ENCODE measurements around the gene C19orf85.

C19orf85 gene

DNA sequence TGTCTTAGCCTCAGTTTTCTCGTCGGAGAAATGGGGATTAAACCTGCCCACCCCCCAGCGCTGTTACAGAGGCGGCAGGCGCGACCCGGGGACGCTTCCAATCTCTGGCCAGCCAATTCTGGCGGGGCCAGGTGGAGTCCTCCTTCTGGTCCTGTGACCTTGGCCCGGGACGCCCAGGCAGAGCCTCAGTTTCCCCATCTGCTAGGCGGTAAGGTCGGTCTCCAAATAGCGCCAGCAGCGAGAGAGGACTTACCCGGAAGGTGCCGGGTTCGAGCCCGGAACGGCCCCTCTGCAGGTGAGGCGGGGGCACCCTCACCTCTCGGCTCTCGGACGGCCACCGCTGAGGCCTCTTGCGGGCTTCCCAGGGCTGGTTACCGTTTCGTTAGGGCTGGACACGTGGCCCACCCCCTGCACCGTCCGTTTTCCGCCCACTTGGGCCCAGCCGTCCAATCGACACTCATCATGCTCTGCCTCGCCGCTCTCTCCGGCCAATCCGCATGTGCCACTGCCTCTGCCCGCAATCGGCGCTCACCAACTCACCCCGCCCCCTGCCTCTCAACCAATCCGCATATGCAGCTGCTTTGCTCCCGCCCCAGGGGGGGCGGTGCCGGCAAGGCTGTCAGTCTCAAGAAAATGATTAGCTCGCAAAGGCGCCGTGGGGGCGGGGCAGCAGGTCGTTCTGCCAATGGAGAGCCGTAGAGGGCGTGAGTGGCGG lies 3.1 kb downstream of the C19orf85 start, which contains the start of gene ISOC2:
TSS of gene ISOC2 (minus strand) at position 384 of the 715 bp plus-strand sequence. CDS start 5,156 bp downstream, outside the sequence.
- peaks cover 11% of the 10 kb centered on the region for H3K4me1 ChIP-seq (ENCODE audit: low read length)
- TF ChIP-seq, protein P1, sequence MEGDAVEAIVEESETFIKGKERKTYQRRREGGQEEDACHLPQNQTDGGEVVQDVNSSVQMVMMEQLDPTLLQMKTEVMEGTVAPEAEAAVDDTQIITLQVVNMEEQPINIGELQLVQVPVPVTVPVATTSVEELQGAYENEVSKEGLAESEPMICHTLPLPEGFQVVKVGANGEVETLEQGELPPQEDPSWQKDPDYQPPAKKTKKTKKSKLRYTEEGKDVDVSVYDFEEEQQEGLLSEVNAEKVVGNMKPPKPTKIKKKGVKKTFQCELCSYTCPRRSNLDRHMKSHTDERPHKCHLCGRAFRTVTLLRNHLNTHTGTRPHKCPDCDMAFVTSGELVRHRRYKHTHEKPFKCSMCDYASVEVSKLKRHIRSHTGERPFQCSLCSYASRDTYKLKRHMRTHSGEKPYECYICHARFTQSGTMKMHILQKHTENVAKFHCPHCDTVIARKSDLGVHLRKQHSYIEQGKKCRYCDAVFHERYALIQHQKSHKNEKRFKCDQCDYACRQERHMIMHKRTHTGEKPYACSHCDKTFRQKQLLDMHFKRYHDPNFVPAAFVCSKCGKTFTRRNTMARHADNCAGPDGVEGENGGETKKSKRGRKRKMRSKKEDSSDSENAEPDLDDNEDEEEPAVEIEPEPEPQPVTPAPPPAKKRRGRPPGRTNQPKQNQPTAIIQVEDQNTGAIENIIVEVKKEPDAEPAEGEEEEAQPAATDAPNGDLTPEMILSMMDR (IDR thresholded peaks at IDR 0.05; ENCODE audit: low read depth, low read length), result no peak
- TF ChIP-seq EZH2phosphoT487 (IDR thresholded peaks at IDR 0.05; ENCODE audit: low read depth), result no peak

DNA sequence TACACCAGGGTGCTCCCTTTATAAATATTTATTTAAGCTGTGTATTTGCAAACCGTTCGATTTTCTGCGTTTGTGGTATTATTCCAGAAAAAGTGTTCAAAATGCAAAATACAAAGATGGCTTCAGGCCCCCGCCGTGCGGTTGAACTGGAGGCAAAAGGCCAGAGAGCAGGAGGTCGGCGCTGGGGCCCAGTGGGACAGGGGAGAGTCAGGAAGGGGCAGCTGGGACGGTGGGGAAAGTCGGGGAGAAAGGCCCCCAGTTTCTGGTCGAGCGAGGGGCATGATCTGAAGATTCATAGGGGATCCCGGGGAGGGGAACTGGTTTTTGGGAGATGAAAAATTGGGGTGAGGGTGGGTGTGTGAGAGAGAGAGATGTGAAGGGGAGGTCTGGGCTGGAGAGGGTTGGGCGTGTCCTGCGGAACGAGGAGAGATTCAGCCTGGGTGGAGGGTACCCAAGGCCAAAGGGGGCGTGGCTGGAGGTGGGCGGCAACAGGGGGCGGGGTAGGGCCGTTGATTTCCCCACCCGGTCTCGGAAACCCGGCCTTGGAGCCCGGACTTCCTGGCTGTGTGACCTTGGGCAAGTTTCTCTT lies 3.8 kb downstream of the C19orf85 start:
- Histone ChIP-seq H3K4me3 (ENCODE audit: low read length) (peak overlapping the region; percentile 96), H3K4me2 (ENCODE audit: low read length) (peak overlapping the region; percentile 82), H4K20me1 (ENCODE audit: insufficient read depth, low read length) (no peaks in the 10 kb centered on the region), H3K9ac (ENCODE audit: low read length) (peak overlapping the region; percentile 96), H2AFZ (ENCODE audit: low read depth, low read length) (peak overlapping the region; percentile 90; the same call in 1 of the 2 replicates), H3K36me3 (replicated peaks; ENCODE audit: low read depth, low read length) (no peaks in the 10 kb centered on the region), H3K79me2 (ENCODE audit: low read length) (0 out of 2 replicates have a peak, but pooled peaks cover 3% of the 10 kb centered on the region), H3K4me1 (ENCODE audit: low read length) (peaks cover 11% of the 10 kb centered on the region), H3K9me3 (ENCODE audit: insufficient read depth, low read length) (no peaks in the 10 kb centered on the region), H3K27me3 (ENCODE audit: low read depth, low read length) (no peaks in the 10 kb centered on the region), H3K27ac (ENCODE audit: low read length) (peak overlapping the region; percentile 65)
- TF ChIP-seq, protein P1 (IDR thresholded peaks at IDR 0.05; ENCODE audit: low read depth, low read length), result no peak
- no peak for TF ChIP-seq EZH2phosphoT487 (IDR thresholded peaks at IDR 0.05; ENCODE audit: low read depth)

More for the DNA sequence above, 3.1 kb downstream of the C19orf85 start, which contains the start of gene ISOC2:
- Histone ChIP-seq H2AFZ (ENCODE audit: low read depth, low read length) (peak within 1 kb of the TSS; percentile 90), H3K36me3 (replicated peaks; ENCODE audit: low read depth, low read length) (no peaks in the 10 kb centered on the region), H3K9me3 (ENCODE audit: insufficient read depth, low read length) (no peaks in the 10 kb centered on the region), H3K4me3 (ENCODE audit: low read length) (peak within 1 kb of the TSS; percentile 96), H3K9ac (ENCODE audit: low read length) (peak within 1 kb of the TSS; percentile 96), H3K27ac (ENCODE audit: low read length) (peak within 1 kb of the TSS; percentile 65), H3K79me2 (ENCODE audit: low read length) (0 out of 2 replicates have a peak, but pooled peaks cover 3% of the 10 kb centered on the region), H3K27me3 (ENCODE audit: low read depth, low read length) (no peaks in the 10 kb centered on the region), H4K20me1 (ENCODE audit: insufficient read depth, low read length) (no peaks in the 10 kb centered on the region), H3K4me2 (ENCODE audit: low read length) (peak within 1 kb of the TSS; percentile 97)

DNA sequence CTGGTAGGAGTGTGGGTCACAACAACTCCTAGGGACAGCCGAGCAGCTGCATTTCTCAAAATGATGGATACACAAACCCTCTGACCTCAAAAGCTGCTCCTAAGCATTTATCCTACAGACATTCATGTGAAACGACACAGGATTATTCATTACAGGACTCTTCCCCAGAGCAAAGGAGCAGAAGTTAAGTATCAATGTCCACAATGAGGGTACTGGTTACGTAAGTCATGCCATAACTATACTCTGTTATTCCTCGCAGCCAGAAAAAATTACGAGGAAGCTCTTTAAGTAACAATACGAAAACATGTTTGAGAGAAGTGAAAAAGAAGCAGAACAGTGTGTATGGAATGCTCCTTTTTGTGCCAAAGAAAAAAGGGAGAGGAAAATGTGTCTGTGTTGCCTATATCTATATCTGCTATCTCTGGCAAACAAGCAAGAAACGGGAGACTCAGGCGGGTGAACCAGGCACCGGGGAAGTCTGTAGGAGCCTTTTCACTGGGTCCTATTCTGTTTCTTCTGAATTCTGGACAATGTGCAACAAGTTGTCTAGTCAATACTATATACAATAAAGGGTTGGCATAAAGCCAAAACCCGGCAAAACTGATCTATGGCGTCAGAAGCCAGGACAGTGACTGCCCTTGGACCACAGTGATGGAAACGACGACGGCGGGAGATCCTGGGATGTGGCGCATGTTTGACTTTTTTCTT lies 4.4 kb downstream of the C19orf85 start:
- no peaks in the 10 kb centered on the region for H3K9me3 ChIP-seq (ENCODE audit: insufficient read depth, low read length)
- no peaks in the 10 kb centered on the region for H4K20me1 ChIP-seq (ENCODE audit: insufficient read depth, low read length)
- no peaks in the 10 kb centered on the region for H3K36me3 ChIP-seq (replicated peaks; ENCODE audit: low read depth, low read length)
- no peak overlapping the region for H3K27ac ChIP-seq (ENCODE audit: low read length)
- peaks cover 11% of the 10 kb centered on the region for H3K4me1 ChIP-seq (ENCODE audit: low read length)
- 0 out of 2 replicates have a peak, but pooled peaks cover 3% of the 10 kb centered on the region for H3K79me2 ChIP-seq (ENCODE audit: low read length)
- TF ChIP-seq, protein P1 (IDR thresholded peaks at IDR 0.05; ENCODE audit: low read depth, low read length), result no peak
- no peak for TF ChIP-seq EZH2phosphoT487 (IDR thresholded peaks at IDR 0.05; ENCODE audit: low read depth)
- no peak overlapping the region for H3K9ac ChIP-seq (ENCODE audit: low read length)
- peak overlapping the region; percentile 82; the same call in 1 of the 2 replicates for H3K4me2 ChIP-seq (ENCODE audit: low read length)
- H3K27me3 ChIP-seq (ENCODE audit: low read depth, low read length), result no peaks in the 10 kb centered on the region
- H3K4me3 ChIP-seq (ENCODE audit: low read length), result peak overlapping the region; percentile 96; the same call in 1 of the 2 replicates
- no peak overlapping the region for H2AFZ ChIP-seq (ENCODE audit: low read depth, low read length)
